NOMO-1 treated with DMSO at 0.1 percent for 48 hours (cell line): Measurements from ENCODE around the gene MYBPH.

Experiments used
- DNase-seq: peaks from one replicate; lab custom pipeline; 2025; ENCODE audit not compliant: unreplicated experiment; lab: John Stamatoyannopoulos, UW

MYBPH gene

DNA sequence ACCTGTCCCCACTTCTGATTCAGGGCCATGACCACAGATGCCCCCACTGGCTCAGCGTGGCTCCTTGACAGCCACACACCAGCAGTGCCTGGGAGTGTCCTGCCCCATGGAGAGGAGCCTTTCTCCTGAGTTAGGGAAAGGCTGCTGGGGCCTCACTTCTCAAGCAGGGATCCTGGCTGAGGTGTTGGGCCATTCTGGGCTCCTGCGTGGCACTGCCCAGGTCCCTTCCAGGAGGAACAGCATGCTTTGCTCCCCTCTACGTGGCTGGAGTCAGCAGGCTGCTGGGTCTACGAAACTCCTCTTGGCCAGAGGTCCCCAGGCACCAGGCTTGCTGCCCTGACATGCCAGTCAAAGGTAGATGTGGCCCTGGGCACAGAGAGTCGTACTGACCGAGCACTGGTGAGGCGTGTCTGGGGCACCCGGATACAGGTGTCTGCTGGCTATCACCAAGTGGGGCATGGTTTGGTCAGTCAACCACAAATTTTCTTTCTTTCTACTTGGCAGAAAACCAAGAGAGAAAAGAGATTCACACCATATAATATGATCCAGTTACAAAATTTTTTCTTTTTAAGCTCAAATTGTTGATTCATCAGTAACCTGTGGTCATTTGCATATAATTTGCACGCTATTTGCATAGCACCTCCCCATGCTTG, 44.0 kb downstream of the MYBPH start:
- DNase-seq, result no peak

DNA sequence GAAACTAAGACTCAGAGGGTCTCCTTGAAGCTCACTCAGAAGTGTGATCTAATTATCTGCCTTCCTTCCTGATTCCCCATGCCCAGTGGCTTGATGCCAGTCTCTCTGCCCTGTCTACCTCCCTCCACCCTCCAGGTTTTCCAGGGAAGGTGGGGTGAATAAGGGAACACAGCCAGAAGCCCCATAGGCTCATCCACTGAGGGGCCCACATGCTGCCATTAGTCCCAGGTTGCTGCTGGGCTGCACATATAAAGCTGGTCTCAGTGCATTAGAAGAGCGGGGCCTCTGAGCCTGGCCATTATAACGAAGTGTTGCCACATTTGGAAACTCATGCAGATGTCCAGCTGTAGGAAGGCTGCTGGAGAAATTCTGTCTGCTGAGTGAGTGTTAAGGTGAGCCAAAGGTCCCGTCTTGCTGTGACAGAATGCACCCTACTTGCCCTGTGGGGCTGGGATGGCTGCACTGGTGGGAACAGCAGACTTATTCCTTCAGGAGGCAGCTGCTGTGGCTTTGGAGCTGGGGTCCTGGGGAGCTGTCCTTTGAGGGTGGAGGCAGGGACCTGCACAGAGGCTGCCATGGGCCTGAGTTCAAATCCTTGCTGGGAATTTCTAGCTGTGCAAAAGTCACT, 45.2 kb downstream of the MYBPH start:
- no peak for DNase-seq

DNA sequence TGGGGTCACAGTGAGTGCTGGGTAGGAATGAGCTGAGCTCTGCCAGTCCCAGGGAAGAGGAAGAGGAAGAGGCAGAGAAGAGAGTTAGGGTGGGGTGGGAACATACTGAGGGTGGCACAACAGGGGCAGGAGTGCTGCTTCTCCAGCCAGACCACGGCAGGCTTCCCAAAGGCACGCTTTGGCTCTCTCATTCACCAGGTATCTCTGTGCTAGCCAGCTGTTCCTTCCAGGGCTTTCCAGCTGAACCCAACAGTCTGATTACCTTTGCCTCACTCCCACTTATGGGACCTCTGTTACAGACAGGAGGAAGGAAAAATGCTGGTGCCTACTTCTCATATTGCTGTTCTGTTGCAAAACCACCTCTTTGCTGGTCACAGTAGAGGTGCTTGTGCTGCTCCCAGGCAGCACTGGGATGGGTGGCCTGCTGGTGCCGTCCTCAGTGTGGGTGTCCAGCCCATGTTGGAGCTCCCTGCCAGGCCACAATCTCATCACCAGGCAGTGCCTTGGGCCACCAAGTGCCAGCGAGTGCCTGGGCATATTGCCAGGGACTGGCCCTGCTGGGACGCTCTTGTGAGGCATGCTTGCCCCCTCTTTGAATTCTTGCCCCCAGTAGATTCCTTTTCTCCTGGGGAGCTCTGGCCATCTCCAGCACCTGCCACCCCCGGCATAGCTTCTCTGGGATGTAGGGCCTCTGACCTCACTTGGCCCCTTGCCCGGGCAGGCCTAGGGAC, 46.0 kb downstream of the MYBPH start:
- DNase-seq, result peak; percentile 24

DNA sequence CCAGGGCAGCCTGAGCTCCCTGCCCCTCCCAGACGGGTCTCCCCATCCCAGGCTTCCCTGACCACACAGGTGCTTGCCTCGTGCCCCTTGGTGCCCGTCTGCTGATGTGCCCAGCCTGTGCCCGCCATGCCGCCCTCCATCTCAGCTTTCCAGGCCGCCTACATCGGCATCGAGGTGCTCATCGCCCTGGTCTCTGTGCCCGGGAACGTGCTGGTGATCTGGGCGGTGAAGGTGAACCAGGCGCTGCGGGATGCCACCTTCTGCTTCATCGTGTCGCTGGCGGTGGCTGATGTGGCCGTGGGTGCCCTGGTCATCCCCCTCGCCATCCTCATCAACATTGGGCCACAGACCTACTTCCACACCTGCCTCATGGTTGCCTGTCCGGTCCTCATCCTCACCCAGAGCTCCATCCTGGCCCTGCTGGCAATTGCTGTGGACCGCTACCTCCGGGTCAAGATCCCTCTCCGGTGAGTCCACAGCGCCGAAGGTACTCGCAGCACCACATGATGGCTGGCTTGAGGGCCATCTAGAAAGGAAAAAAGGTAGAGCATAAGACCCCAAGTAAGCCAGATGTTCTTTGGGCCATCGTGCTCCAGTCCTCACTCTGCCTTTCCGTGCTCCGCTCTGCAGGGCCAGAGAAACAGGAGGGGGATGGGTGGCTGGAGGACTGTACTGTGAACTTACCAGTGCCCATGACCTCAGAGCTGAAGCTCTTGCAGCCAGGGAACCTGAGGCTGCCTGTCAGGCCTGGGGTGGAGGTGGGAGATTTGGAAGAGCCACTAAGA, 46.7 kb downstream of the MYBPH start:
- DNase-seq, result no peak

DNA sequence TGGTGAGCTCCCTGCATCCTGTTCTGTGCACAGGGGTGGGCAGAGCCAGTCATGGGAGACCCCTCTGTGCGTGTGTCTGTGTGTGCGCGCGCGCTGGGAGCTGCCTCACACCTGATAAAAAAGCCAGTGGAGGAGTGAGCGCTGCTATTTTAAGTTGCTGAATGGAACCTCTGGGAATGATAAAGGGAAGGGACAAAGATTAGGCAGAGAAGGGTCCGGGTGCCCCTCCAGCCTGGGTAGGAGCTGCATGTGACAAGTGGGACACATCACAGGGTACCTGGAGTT, 47.3 kb downstream of the MYBPH start:
- no peak for DNase-seq

DNA sequence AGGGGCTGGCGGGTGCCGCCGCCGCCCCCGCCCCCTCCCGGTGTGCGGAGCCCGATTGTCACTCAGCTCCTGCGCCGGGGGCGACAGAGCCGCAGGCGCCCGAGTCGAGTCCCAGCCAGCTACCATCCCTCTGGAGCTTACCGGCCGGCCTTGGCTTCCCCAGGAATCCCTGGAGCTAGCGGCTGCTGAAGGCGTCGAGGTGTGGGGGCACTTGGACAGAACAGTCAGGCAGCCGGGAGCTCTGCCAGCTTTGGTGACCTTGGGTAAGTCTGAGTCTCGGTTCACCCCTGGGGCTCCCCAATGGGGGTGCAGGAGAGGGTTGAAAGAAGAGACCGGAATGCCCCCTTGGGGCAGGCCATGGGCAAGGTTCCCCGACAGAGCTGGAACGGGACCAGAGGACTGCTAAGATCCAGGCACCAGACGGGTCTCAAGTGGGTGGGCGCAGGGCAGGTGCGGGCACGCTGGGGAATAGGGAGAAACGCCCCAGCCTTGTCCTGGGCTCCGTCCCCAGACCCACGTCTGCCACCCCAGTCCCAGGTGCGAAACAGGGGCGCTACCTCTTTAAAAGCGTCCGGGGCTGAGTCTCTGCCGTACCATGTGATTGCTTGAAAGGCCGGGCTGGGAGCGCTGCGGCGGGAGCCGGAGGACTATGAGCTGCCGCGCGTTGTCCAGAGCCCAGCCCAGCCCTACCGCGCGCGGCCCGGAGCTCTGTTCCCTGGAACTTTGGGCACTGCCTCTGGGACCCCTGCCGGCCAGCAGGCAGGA, 47.8 kb downstream of the MYBPH start, which contains the start of gene ADORA1:
TSS of gene ADORA1 (plus strand) at position 61 of the 765 bp plus-strand sequence. CDS start 1,116 bp downstream, outside the sequence.
- peak; percentile 54 for DNase-seq

DNA sequence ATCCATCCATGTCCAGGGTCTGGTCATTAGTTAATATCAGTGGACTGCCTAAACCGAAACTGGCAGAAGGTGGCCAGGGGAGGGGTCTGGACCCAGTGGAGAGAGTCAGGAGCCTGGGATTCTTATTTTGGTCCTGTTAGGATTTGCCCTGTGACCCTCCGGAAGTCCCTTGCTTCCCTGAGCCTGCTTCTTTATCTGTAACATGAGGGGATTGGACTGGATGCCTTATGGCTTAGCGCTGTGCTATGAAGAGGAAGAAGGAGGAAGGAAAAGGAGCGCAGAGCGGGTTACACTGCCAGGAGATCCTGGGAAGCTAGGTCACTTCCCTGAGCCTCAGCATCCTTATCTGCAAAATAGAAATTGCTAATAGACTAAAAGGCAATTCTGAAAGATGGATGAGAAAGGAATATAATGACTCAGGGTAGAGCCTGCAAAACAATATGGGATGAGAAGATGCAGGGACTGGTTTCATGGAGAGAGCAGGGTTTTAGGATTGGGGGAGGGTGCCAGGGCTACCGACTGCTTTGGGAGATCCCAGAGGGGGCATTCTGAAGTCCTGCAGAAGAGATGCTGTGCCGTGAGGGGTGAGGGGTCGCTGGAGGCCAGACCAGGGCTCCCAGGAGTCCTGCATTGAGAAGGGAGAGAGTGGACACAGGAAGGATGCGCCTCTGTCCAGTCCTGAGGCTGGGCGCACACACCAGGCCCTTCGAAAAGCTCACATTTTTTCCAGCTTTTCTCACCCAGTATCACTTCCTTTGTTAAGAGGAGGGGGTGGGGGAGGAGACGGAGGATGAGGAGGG, 48.6 kb downstream of the MYBPH start:
- DNase-seq, result no peak

DNA sequence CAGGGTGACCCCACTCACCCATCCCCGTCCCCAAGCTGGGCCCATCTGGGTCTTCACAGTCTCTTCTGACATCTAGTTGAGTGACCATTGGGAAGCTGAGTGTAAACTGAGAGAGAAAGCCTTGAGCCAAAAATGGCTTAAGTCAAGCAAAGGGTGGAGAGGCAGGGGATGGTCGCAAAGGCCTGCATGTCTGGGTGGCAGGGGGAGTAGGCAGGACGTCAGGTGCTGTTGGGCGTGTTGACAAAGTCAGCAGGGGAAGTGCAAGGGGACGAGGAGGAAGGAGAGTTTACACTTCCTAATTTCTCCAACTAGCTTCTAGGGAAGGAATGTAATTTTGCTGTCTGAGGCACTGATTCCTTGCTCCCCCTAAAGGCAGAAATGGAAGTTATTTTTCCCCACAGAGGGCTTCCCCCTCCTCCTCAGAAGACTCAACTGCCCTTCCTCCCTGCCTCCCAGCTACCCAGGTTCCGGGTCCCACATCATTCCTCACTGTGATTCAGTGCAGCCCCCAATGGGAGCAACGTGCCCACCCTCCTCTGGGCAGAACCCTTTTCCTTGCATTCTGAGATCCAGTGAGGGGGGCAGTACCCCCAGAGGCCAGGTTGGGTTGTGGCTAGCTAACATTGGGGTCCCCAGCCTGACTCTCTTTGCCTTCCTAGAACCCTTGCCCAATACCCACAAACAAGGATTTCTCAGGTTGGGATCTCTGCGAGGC, 49.3 kb downstream of the MYBPH start:
- DNase-seq, result no peak

DNA sequence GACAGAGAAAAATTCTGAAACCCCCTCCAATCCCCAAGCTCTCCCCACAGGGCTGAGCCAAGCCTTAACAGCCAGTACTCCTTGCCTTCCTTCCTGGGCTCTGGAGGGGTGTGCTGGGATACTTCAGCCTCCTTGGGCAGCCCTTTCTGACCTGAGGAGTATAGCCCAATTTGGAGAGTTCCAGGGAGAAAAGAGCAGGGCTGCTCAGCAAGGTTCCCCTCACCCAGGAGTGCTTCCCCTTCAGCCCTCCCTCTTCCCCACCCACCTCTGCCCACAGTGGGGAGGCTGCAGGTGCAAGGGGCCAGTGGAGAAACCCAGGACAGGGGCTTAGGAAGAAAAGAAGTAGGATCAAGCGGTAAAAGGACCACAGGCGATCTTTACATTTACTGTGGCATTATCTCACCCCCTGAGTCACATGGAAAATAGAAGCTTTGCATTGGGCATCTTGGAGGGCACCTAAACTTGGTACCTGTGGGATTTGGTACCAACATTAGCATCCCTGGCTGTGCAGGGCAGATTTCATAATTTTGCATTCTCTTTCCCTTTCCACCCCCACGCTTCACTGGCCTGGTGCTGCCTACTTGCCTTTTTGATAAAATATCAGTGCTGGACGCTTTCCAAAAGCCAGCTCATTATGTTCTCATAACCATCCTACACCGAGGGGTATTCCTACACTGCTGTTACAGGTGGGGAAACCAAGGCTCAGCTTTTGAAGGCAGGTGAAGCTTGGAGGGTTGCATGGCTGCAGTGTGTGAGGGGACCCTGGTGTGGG, 50.9 kb downstream of the MYBPH start:
- no peak for DNase-seq

DNA sequence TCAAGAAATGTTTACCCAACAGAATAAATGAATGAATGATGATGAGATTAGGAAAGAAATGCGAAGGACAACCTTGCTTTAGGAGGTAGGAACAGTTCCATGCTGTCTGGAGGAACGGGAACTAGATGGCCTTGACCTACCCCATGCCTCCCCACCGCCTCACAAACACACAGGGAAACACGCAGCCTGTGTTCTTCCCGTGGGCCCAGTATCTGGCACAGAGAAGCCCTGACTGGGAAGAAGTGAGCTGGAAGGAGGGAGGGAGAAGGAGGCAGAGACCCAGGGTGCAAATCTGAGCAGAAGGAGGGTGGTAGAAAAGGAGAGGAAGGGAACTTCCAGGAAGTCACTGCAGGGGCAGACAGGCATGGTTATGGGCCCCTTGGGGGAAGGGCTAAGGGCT, 51.6 kb downstream of the MYBPH start:
- DNase-seq, result no peak

DNA sequence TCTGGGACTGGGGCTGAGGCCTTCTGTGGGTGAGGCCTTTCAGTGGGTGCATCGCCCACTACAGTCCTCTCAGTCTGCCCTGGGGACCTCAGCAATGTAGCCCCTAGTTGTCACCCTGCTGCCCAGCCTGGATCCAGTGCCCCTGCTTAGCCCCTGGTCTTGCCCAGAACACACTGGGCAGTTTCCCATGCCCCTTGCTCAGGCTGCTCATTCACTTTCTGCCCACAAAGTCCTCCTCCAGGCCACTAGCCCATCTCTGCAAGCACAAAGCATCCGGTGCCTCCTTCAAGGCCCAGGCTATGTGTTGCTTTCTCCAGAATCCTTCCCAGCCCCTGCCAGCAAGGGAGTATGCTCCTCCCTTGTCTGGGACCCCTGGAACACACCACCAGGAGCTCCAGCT, 53.5 kb downstream of the MYBPH start:
- no peak for DNase-seq

DNA sequence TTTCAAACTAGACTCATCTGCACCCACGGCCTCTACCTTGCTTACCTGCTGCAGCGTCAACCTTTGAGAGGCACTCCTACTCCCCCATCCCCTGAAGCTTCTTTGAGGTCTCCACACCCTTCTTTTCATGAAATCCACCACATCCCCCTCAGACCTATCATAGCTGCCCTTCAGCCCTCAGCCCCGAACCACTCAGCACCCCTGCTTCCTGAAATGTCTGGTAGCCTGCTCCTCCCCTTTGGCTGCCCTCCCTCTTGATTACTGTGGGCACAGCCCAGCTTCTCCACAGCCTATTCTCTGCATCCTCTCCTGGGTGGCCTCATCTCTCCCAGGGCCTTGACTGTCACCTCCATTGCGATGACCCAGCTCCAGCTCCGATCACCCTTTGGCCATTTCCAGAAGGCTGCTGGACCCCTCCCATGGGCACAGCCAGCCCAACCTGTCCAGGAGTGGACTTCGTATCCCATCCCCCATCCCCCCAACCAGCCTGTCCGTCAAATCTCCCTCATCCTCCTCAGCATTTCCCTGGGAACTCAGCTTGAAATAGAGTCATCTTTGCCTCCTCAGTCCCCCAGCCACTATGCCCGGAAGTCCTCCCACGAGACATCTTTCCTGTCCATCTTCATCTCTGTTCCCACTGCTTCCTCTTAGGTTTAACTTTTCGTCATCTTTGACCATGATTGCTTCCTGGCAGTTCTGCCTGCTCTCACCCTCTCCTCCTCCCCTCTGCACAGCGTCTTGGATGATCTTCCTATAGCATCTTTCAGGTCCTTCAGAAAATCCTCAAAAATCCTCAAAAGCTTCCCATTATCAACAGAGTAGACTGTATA, 54.2 kb downstream of the MYBPH start:
- DNase-seq, result peak; percentile 42

DNA sequence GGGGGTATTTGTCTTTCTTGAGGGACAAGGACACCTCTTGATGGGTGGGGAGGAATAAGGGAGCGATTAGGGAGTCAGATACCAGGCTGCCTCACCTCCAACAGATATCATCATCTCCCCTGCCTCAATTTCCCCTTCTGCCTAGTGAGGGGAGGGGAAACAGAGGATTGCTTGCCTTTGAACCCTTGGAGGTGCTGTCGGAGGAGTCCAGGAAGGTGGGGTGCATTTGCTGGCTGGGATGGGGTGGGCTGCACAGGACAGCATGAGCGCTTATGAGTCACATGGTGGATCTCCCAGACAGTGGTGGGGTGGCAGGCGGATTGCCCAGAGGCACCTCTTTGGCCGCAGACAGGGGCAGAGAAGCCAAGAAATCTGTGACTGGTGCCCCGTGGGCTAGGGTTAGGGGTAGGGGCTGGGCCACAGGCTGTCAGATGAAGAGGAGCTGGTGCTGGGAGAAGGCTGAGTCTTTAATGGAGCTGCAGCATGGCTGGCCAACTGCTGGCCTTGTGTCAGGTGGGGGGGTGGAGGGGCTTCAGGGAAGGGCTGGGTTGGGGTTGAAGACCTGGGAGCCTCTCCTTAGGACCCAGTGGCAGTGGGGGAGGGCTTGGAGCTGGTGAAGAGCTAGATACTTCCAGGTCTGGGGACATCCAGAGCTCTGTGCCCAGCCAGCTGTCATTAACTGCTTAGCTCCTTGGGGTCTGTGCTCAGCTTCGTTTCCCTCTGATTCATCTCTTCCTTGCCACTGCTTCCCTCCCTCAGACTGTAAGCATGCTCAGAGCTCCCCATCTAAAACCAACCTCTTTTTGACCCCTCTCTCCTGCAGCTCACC, 55.1 kb downstream of the MYBPH start:
- DNase-seq, result no peak
